ENCODE results near the gene UPF1. TPM values are rescaled to one million over a fixed set of nuclear protein-coding genes. Genes with fewer than 3 reads are reported as not detected.

The UPF1 gene
- total RNA-seq, 2 experiments from 2014 or later = 77.2 to 113 TPM

DNA sequence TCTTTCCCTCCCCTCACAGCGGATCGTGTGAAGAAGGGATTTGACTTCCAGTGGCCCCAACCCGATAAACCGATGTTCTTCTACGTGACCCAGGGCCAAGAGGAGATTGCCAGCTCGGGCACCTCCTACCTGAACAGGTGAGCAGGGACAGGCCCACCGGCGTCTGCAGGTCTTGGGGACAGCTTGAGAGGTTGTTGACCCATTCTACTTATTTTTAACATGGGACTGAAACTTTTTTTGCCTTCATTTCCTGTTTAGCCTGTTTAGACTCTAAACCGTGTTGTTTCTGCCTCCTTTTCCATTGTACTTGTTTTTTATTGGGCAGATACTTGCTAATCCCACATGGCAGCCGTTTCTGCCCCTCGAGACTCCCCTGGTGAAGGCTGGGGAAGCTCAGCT lies 28.5 kb downstream of the UPF1 start:
- intact Hi-C loops (cut with micrococcal nuclease; ENCODE audit: unreplicated experiment) = no loop called here
- CTCF ChIA-PET (ENCODE audit: unreplicated experiment) = no interaction called here
- no peak overlapping the region for H2AFZ ChIP-seq (ENCODE audit: low read length)
- DNase-seq (ENCODE audit: low spot score) = no peak
- no peaks in the 10 kb centered on the region for H3K9me2 ChIP-seq (ENCODE audit: insufficient read depth, low read length)
- peaks cover 100% of the 10 kb centered on the region for H3K36me3 ChIP-seq (ENCODE audit: insufficient read depth, low read length)
- POLR2A ChIA-PET = no interaction called here
- H3K4me3 ChIP-seq (ENCODE audit: low read depth, low read length, poor library complexity, severe bottlenecking) = no peak overlapping the region
- H3K9me3 ChIP-seq (ENCODE audit: low read length) = no peaks in the 10 kb centered on the region
- no peak for TF ChIP-seq CTCF (conservative IDR thresholded peaks at IDR 0.05; ENCODE audit: low read length)
- no peak for TF ChIP-seq EZH2phosphoT487 (IDR thresholded peaks at IDR 0.05; ENCODE audit: borderline replicate concordance, low read depth, low read length)
- H3K27ac ChIP-seq (ENCODE audit: low read depth, low read length, poor library complexity, severe bottlenecking) = no peak overlapping the region
- 0 out of 2 replicates have a peak, but pooled peaks cover 4% of the 10 kb centered on the region for H4K20me1 ChIP-seq (ENCODE audit: insufficient read depth, low read length)
- BruUV-seq (replicated peaks) = no TSS peak
- H3K79me2 ChIP-seq (ENCODE audit: insufficient read depth, low read depth, low read length) = no peaks in the 10 kb centered on the region
- peaks cover 5% of the 10 kb centered on the region for H3K4me1 ChIP-seq (ENCODE audit: insufficient read depth, low read length, poor library complexity, severe bottlenecking)
- no peak overlapping the region for H3K4me2 ChIP-seq (ENCODE audit: low read length)

- Histone ChIP-seq H3K36me3 (ENCODE audit: insufficient read depth, low read length) (peaks cover 100% of the 10 kb centered on the region), H3K27ac (ENCODE audit: low read depth, low read length, poor library complexity, severe bottlenecking) (no peak overlapping the region), H3K79me2 (ENCODE audit: insufficient read depth, low read depth, low read length) (no peaks in the 10 kb centered on the region), H3K9me3 (ENCODE audit: low read length) (no peaks in the 10 kb centered on the region), H4K20me1 (ENCODE audit: insufficient read depth, low read length) (0 out of 2 replicates have a peak, but pooled peaks cover 4% of the 10 kb centered on the region), H3K4me2 (ENCODE audit: low read length) (no peak overlapping the region), H2AFZ (ENCODE audit: low read length) (no peak overlapping the region), H3K4me1 (ENCODE audit: insufficient read depth, low read length, poor library complexity, severe bottlenecking) (peaks cover 6% of the 10 kb centered on the region), H3K4me3 (ENCODE audit: low read depth, low read length, poor library complexity, severe bottlenecking) (no peak overlapping the region), H3K9me2 (ENCODE audit: insufficient read depth, low read length) (no peaks in the 10 kb centered on the region)
- DNase-seq (ENCODE audit: low spot score) = no peak
- CTCF ChIA-PET (ENCODE audit: unreplicated experiment) = no interaction called here
- no peak for TF ChIP-seq EZH2phosphoT487 (IDR thresholded peaks at IDR 0.05; ENCODE audit: borderline replicate concordance, low read depth, low read length)
- no peak for TF ChIP-seq CTCF (conservative IDR thresholded peaks at IDR 0.05; ENCODE audit: low read length)
- POLR2A ChIA-PET = no interaction called here
- intact Hi-C loops (cut with micrococcal nuclease; ENCODE audit: unreplicated experiment) = no loop called here
- BruUV-seq (replicated peaks) = no TSS peak
Observed at GRCh38 chr19:18860725-18861124, 29.0 kb downstream of the UPF1 start.

- no peak overlapping the region for H3K27ac ChIP-seq (ENCODE audit: low read depth, low read length, poor library complexity, severe bottlenecking)
- H3K4me1 ChIP-seq (ENCODE audit: insufficient read depth, low read length, poor library complexity, severe bottlenecking) = peaks cover 11% of the 10 kb centered on the region
- ChIA-PET POLR2A (no interaction called here), CTCF (ENCODE audit: unreplicated experiment) (no interaction called here)
- 0 out of 2 replicates have a peak, but pooled peaks cover 4% of the 10 kb centered on the region for H4K20me1 ChIP-seq (ENCODE audit: insufficient read depth, low read length)
- no peaks in the 10 kb centered on the region for H3K9me3 ChIP-seq (ENCODE audit: low read length)
- no peaks in the 10 kb centered on the region for H3K79me2 ChIP-seq (ENCODE audit: insufficient read depth, low read depth, low read length)
- peak; percentile 45 for DNase-seq (ENCODE audit: low spot score)
- no peak overlapping the region for H3K4me2 ChIP-seq (ENCODE audit: low read length)
- intact Hi-C loops (cut with micrococcal nuclease; ENCODE audit: unreplicated experiment) = no loop called here
- no peaks in the 10 kb centered on the region for H3K9me2 ChIP-seq (ENCODE audit: insufficient read depth, low read length)
- no peak overlapping the region for H3K4me3 ChIP-seq (ENCODE audit: low read depth, low read length, poor library complexity, severe bottlenecking)
- TF ChIP-seq EZH2phosphoT487 (IDR thresholded peaks at IDR 0.05; ENCODE audit: borderline replicate concordance, low read depth, low read length) (no peak), CTCF (conservative IDR thresholded peaks at IDR 0.05; ENCODE audit: low read length) (no peak)
- H2AFZ ChIP-seq (ENCODE audit: low read length) = no peak overlapping the region
- no TSS peak for BruUV-seq (replicated peaks)
- H3K36me3 ChIP-seq (ENCODE audit: insufficient read depth, low read length) = peaks cover 100% of the 10 kb centered on the region
Observed at GRCh38 chr19:18861235-18861634, 29.5 kb downstream of the UPF1 start.

Data from OCI-LY7 (cell line).